HuH-7 (cell line): ENCODE data around the gene PKP3.

Experiments
- DNase-seq: peaks from one replicate; pipeline ENCODE4 v3.0.0; 2011; ENCODE audit warnings: low spot score

PKP3 gene

GRCh38 chr11:363948-364761 is 29.9 kb upstream of the PKP3 start:
- DNase-seq: peak; percentile 12

DNA sequence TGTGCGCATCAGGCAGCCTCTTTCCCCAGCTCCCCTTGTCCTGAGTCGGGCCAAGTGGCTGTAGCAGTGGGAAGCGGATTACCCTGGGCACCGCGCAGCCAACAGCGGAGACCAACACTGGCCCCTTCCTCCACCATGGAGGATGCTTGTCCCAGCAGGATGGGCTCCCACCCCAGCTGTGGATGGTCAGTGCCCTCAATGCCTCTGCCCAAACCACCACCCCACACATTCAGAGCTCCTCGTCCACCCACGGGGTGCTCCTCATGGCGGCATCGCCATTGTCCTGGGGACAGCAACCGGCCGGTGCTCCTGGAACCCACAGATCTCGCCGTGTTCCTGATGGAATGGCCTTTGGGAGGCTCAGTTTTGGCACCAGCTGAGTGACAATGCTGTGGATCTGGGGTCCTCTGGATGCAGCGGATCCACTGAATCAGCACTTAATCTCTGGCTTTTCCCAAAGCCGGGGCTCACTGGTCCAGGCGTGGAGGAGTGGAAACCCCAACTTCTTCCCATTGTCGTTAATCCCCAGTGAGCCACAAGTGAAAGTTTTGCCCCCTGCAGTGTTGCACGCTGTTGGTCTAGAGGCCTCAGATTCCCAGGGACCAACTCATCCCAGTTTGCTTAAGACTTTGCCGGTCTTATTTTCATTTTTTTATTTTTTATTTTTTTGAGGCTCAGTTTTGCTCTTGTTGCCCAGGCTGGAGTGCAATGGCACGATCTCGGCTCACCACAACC is 28.9 kb upstream of the PKP3 start:
- DNase-seq: no peak

GRCh38 chr11:365831-366230 is 28.2 kb upstream of the PKP3 start:
- no peak for DNase-seq

DNA sequence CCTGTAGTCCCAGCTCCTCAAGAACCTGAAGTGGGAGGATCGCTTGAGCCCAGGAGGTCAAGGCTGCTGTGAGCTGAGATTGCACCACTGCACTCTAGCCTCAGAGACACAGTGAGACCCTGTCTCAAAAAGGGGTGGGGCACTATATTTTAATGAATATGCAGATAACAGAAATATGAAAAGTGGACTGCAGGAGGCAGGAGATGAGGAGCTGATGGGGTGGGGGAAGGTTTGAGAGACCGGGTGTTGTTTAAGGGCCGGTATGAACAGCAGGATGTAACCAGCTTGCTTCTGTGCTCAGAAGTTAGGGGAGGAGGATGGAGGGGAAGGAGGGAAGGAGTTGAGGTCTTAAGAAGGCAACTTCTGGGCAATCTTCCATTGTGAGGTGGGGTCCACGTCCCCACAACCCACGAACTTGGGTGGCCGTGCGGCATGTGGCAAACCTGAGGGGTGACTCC is 26.0 kb upstream of the PKP3 start:
- DNase-seq: no peak

DNA sequence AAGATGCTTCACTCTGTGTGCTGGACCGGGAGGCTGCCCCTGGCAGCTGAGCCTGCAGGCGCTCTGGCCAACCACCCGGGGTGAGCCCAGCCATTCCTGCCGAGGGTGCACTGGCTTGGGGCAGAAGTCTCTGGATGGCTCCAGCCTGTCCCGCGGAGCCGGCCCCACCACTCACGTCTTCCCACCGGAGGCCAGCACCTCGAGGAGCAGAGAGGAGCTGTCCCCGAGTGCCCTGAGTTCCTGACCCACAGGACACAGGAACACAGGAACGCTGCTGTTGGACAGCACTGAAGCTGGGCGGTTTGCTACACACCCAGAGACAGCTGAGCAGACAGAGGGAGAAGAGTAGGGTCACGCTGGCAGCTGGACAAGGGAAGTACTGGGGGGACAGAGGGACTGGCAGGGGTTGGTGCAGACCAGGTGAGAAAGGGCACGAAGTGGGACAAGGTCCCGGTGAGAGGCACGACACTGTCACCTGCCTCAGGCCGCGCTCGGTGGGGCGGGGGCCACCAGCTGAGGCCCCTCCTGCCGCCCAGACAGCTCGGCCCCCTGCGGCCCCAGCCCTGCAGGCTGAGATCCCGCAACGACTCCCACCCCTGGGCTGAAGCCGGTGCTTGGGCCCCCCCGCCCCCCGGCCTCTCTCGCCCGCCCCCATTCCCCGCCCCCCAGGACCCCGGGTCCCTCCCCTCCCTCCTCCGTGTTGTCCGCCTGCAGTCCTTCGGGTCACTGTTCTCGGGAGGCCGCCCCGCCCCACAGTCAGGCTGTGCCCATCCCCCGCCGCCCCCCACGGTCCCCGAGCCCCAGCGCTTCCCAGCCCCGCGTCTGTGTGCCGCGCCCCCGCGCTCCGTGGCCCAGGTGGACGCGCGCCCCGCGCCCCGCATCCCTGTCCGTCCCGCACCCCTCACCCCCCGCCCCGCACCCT is 25.3 kb upstream of the PKP3 start:
- DNase-seq: peak; percentile 58

DNA sequence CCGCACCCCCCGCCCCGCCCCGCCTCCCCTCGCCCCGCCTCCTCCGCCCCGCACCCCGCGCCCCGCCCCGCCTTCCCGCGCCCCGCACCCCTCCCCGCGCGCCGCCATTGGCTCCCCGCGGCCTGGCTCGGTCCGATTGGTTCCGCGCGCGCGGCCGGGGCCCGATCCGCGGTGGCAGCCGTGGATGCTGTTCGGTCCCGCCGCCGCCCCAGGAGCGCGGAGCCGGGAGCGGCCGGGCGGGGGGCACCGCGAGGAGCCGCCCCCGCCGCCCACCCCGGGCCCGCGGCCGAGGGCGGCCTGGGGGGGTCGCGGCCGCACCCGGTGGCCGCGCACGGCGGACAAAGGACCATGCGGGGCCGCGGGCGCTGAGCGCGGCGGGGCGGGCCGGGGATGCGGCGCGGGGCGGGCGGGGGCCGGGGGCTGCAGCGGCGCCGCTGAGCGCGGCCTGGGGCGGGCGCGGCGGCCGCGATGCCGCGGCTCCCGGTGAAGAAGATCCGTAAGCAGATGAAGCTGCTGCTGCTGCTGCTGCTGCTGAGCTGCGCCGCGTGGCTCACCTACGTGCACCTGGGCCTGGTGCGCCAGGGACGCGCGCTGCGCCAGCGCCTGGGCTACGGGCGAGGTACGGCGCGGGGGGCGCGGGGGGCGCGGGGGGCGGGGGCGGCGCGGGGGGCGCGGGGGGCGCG is 24.5 kb upstream of the PKP3 start, which contains the start of gene B4GALNT4:
B4GALNT4 (plus strand) TSS at position 164 of the 683 bp plus-strand sequence; CDS start at position 469, 305 bp downstream.
- DNase-seq: peak; percentile 80

GRCh38 chr11:370070-370941 is 23.7 kb upstream of the PKP3 start:
- no peak for DNase-seq

DNA sequence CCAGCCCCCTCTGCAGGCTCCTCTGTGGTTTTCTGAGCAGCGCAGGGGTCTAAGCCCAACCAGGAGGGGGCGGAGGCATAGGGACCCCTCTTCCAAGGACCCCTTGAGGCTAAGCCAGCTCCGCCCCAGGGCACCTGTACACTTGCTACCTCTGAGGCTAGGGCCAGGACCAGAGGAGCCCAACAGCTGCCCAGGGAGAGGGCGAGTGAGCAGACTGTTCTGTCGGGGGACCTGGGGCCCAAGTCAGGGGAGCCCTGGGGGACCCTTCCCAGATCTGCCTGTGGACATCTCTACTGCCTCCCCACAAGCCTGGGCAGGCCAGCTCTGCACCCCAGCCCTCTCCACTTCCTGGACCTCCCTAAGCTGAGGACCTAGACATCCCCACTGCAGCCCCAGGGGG is 23.0 kb upstream of the PKP3 start:
- DNase-seq: no peak

DNA sequence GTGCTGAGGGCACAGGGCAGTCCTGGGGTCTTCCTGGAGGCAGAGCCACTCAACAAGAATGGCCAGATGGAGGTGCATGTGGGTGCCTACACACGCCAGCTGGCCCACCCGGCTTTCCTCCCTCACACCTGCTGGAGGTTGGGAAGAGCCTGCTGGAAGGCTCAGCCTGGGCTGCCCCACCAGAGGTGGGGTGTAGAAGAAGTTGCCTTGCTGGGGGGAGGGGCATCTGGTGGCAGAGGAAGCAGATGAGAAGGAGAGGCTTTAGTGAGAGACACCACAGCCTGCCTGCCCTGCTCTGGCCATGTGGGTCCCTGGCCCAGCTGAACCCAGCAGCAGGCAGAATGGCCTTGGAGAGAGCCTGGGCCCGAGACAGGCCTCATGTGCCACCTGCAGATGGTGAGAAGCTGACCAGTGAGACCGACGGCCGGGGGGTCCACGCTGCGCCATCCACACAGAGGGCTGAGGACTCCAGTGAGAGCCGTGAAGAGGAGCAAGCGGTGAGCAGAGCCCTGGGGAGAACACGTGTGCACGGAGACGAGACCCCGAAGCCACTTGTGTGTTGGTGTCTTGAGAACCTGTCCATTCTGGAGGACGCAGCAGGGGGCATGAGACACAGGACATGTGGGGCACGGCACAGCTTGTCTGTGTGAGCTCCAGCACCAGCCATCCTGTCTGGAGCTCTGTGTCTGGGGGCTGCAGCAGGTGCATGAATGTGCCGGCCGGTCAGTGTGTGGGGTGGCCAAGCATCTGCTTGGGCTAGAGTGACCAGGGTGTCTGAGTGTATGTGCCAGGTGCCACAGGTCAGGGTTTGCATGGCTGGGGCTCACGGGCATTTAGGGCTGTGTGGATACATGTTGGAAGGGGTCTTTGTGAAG is 22.1 kb upstream of the PKP3 start:
- no peak for DNase-seq

DNA sequence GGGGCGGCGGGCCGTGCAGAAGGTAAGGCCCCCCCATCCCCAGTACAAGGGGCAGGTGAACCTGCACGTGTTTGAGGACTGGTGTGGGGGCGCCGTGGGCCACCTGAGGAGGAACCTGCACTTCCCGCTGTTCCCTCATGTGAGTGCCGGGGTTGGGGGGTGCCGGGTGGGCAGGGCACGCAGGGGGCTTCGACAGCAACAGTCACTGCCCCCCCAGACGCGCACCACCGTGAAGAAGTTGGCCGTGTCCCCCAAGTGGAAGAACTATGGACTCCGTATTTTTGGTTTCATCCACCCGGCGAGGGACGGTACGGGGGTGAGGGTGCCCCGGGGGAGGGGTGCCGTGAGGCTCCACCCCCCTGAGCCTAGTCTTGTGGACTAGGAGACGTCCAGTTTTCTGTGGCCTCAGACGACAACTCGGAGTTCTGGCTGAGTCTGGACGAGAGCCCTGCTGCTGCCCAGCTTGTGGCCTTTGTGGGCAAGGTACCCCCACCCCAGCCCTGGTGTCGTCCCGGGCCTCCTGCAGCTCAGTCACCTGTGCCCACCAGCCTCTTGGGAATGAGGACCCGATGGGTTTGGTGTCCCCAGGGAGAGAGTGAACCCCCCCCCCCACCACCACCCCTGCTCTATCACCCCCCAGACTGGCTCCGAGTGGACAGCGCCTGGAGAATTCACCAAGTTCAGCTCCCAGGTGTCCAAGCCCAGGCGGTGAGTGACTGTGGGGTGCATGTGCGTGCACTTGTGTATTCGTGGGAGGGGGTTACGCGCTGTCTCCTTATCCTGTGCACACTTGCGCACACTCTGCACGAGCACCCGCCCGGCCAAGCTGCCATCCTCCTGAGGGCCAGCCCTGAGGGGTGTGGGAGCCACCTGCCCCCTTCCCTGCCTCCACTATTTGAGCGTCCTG is 20.9 kb upstream of the PKP3 start:
- DNase-seq: no peak

DNA sequence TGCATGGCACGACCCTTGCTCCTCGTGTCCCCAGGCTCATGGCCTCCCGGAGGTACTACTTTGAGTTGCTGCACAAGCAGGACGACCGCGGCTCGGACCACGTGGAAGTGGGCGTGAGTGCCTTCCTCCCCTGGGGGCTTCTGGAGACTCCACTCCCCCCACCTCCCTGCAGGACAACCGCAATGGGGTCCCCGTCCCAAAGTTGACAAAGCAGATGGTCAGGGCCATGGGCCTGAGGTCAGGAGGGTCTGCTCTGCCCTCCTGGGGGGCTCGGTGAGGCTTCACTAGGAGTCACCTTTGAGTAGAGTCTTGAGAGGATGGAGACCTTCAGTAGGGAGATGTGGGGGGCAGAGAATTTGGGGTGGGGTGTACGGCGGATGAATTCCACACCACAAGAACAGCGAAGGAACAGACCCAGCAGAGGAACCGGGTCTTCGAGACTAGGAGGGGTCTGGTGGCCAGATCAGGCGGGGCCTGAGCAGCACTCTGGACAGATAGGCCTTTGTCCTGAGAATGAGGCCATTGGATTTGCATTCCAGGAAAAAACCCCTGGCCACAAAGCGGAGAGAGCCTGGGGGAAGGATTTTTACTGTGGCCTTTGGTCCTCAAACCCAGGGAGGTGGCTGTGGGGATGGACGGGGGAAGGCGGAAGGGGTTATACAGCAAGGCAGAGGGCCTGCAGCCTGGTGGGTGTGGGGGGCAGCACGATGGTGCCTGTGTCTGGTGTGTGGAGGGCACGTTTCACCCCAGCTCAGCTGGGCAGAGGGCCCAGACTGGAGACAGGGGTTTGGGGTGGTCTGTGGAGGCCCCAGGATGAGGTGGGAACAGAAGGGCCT is 20.1 kb upstream of the PKP3 start:
- peak; percentile 87 for DNase-seq

DNA sequence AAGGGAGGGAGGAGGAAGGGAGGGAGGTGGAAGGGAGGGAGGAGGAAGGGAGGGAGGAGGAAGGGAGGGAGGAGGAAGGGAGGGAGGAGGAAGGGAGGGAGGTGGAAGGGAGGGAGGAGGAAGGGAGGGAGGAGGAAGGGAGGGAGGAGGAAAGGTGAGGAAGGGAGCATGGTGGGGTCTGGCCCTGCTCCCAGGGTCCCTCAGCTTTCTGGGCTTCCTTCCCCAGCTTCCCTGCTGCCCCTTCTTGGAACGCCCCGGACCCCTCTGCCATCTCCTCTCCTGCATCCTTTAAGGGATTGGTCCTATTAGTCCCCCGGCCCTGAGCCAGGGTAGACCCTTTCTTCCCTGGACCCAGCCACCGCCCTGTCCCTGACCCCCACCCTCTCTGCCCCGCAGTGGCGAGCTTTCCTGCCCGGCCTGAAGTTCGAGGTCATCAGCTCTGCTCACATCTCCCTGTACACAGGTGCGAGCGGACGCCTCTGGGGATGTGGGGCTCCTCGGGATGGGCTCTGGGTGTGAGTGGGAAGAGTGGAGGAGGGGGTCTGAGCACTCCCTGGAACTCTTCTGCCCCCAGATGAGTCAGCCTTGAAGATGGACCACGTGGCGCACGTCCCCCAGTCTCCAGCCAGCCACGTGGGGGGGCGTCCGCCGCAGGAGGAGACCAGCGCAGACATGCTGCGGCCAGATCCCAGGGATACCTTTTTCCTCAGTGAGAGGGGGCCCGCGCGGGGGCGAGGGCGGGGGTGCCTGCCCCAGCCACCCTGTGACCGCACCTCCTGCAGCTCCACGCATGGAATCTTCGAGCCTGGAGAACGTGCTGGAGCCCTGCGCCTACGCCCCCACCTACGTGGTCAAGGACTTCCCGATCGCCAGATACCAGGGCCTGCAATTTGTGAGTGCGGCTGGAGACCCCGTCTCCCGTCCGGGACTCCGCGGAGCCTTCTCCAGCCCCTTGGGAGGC is 18.7 kb upstream of the PKP3 start:
- DNase-seq: no peak

GRCh38 chr11:376531-377173 is 17.4 kb upstream of the PKP3 start:
- DNase-seq: no peak

DNA sequence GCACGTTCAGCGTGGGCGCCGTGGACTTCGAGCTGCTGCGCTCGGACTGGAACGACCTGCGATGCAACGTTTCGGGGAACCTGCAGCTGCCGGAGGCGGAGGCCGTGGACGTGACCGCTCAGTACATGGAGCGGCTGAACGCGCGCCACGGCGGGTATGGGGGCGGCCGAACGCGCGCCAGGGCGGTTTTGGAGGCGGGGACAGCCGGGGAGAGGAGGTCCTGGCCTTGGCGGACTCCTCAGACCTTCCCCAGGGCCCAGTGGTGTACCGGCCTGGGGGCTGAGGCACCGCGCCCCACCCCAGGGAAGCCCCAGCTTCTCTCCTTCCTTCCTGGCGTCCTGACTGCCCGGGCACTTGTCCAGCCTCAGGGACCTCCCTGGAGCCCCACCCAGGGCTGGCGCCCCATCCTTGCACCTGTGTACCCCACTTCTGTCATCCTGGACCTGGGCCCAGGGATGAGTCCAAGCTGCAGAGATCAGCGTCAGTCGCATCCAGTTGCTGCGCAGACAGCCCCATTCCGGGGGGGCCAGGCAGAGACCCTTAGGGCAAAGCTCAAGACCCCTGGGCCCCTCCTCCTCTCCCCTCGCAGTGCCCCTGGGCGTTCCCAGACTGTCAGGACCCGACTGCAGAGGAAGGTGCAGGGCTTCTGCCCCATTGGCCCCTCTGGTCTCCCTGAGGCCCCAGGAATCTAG is 16.7 kb upstream of the PKP3 start:
- DNase-seq: no peak

DNA sequence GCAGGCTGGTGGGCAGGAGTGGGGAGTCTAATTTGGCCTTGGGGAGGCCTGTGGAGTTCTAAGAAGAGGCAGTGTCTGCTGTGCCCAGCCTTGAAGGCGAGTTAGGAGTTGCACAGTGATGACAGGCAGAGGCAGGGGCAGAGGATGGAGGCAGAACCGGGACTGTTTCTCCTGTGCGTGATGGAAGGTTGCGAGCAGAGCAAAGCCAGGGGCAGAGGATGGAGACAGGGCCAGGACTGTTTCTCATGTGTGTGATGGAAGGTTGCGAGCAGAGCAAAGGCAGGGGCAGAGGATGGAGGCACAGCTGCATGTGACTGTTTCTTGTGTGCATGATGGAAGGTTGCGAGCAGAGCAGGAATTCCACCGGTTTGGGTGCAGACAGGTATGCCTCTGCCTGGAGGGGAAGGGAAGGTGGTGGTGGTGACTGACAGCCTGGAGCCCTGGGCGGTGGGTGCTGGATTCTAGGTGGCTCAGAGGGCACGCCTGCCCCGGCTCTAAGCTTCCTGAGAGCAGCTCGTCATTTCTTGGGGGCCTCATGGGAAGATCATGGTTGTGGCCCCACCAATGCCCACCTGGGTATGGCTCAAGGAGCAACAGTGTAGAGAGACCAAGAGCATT is 16.0 kb upstream of the PKP3 start:
- no peak for DNase-seq
